GM18907 (cell line): ENCODE measurements around the gene MBNL1.
"Not testable (repeated sequence)": the region's sequence is repeated elsewhere in the genome, so short reads cannot be mapped to it uniquely, and the experiment has no call there.

Experiments used
- ATAC-seq: cut with Tn5 transposase; IDR thresholded peaks from one replicate; pipeline ENCODE4 v1.9.1; 2021; ENCODE audit warnings: mild to moderate bottlenecking, moderate library complexity; ENCODE audit not compliant: unreplicated experiment

MBNL1 gene

GRCh38 chr3:152394246-152394645 lies 125.5 kb downstream of the MBNL1 start:
- no peak for ATAC-seq

- ATAC-seq, result no peak
These were observed 127.0 kb downstream of the MBNL1 start for GRCh38 chr3:152395764-152396163.

- ATAC-seq, result no peak
These were observed 128.1 kb downstream of the MBNL1 start for GRCh38 chr3:152396867-152397266.

- ATAC-seq, result not testable (repeated sequence)
These were observed 128.6 kb downstream of the MBNL1 start for GRCh38 chr3:152397348-152397747.

GRCh38 chr3:152398495-152398894 lies 129.8 kb downstream of the MBNL1 start:
- ATAC-seq, result no peak

- no peak for ATAC-seq
These were observed 130.6 kb downstream of the MBNL1 start for GRCh38 chr3:152399374-152399773.

- no peak for ATAC-seq
These were observed 132.2 kb downstream of the MBNL1 start for GRCh38 chr3:152400887-152401286.

GRCh38 chr3:152402695-152403451 lies 134.1 kb downstream of the MBNL1 start:
- ATAC-seq, result no peak

- no peak for ATAC-seq
These were observed 134.9 kb downstream of the MBNL1 start for GRCh38 chr3:152403632-152404066.

GRCh38 chr3:152404976-152405375 lies 136.2 kb downstream of the MBNL1 start:
- ATAC-seq, result no peak

GRCh38 chr3:152405915-152406802 lies 137.4 kb downstream of the MBNL1 start:
- no peak for ATAC-seq

- no peak for ATAC-seq
These were observed 144.5 kb downstream of the MBNL1 start for GRCh38 chr3:152413240-152413639.

- no peak for ATAC-seq
These were observed 148.3 kb downstream of the MBNL1 start for GRCh38 chr3:152416808-152417580.

GRCh38 chr3:152419748-152420147 lies 151.0 kb downstream of the MBNL1 start:
- no peak for ATAC-seq

GRCh38 chr3:152421162-152421561 lies 152.4 kb downstream of the MBNL1 start:
- ATAC-seq, result no peak

- ATAC-seq, result no peak
These were observed 157.7 kb downstream of the MBNL1 start for GRCh38 chr3:152426393-152426792.

- ATAC-seq, result no peak
These were observed 159.8 kb downstream of the MBNL1 start for GRCh38 chr3:152428577-152428976.

- no peak for ATAC-seq
These were observed 161.7 kb downstream of the MBNL1 start for GRCh38 chr3:152430223-152431002.

- ATAC-seq, result no peak
These were observed 165.4 kb downstream of the MBNL1 start for GRCh38 chr3:152434142-152434541.

GRCh38 chr3:152435210-152435609 lies 166.5 kb downstream of the MBNL1 start:
- ATAC-seq, result not testable (repeated sequence)
